Sigmoid colon (tissue), 7 donors: Measurements from ENCODE around the gene MCRS1. TPM values are rescaled to one million over a fixed set of nuclear protein-coding genes. Genes with fewer than 3 reads are reported as not detected.
"Not testable (repeated sequence)": the region's sequence is repeated elsewhere in the genome, so short reads cannot be mapped to it uniquely, and the experiment has no call there.

Experiments
- DNase-seq: peaks from one replicate; pipeline ENCODE4 v3.0.0-alpha.2; 2019
- H3K27ac ChIP-seq, 4 donors: fragments of 200-600 bp; sonication (generic); one replicate each; pipeline ENCODE4 v1.5.1; 2016 to 2019; ENCODE audit warnings: mild to moderate bottlenecking in 1 of 4
- H3K27me3 ChIP-seq, 3 donors: fragments of 200-600 bp; sonication (generic); one replicate each; pipeline ENCODE4 v1.5.1; 2019; ENCODE audit warnings: mild to moderate bottlenecking in 1 of 3
- H3K36me3 ChIP-seq, 4 donors: fragments of 200-600 bp; sonication (generic); one replicate each; pipeline ENCODE4 v1.5.1; 2016 to 2019
- H3K4me1 ChIP-seq, 4 donors: fragments of 200-600 bp; sonication (generic); one replicate each; pipeline ENCODE4 v1.5.1; 2017 to 2019
- H3K4me3 ChIP-seq, 4 donors: fragments of 200-600 bp; sonication (generic); one replicate each; pipeline ENCODE4 v1.5.1; 2017 to 2019; ENCODE audit warnings: mild to moderate bottlenecking in 2 of 4, moderate library complexity in 1 of 4
- H3K9me3 ChIP-seq, 4 donors: fragments of 200-600 bp in 3 of 4; sonication (generic) in 3 of 4; one replicate each; pipeline versions ENCODE4 v1.5.1 to v1.6.1; 2013 to 2019
- EP300 ChIP-seq, 4 donors: sonication (generic); formaldehyde crosslinking; IDR thresholded peaks; one replicate each; pipeline ENCODE4 v1.6.1; 2017; ENCODE audit warnings: antibody characterized with exemption in 4 of 4
- POLR2A ChIP-seq, 2 donors: fragments of 450-650 bp; IDR thresholded peaks; one replicate each; pipeline ENCODE4 v1.6.1; 2016; ENCODE audit warnings: antibody characterized with exemption in 2 of 2, mild to moderate bottlenecking in 2 of 2, moderate library complexity in 2 of 2
- POLR2AphosphoS5 ChIP-seq, 4 donors: sonication (generic); formaldehyde crosslinking; IDR thresholded peaks; one replicate each; pipeline ENCODE4 v1.6.1; 2017; ENCODE audit warnings: antibody characterized with exemption in 4 of 4
- WGBS, 2 donors: extraction: QIAGEN DNeasy Blood & Tissue Kit; methylation state at CpG; one replicate each; pipeline ENCODE4 v1.1.7; 2013; 5-methylcytosine and 5-hydroxymethylcytosine counted together
- intact Hi-C: fragments of 100-400 bp; cut with DNase I; formaldehyde crosslinking; loops from one replicate; pipeline ENCODE4 v1.15.1; 2023
- polyA plus RNA-seq, 3 donors: library from polyadenylated mRNA; stranded (reverse); fragments of 200-250 nt; gene quantifications; one replicate each; pipeline ENCODE4 v1.2.3, GENCODE V29; 2013
- small RNA-seq, 3 donors: library from RNA; depleted of rRNA; stranded (forward); fragments of <200 nt; gene quantifications; one replicate each; pipeline ENCODE3, GENCODE V24; 2016
- total RNA-seq, 4 donors: library from RNA; depleted of rRNA; stranded (reverse); fragments of >200 nt; gene quantifications; one replicate each; pipeline ENCODE4 v1.1.0, GENCODE V29; 2016
- TF ChIP-seq, protein P1 (sequence below), 4 experiments: fragments of 450-650 bp in 3 of 4; fragments of 200-600 bp in 1 of 4; IDR thresholded peaks; one replicate each; pipeline ENCODE4 v1.5.1; 2016 to 2019; ENCODE audit warnings: antibody characterized with exemption in 4 of 4, mild to moderate bottlenecking in 3 of 4, moderate library complexity in 2 of 4
- donor health status: healthy with polysubstance abuse.
- donor health status: Bipolar disorder and iron deficiency.
- donor health status: healthy.

Gene MCRS1
- total and polyA plus RNA-seq, 7 donors = 33.6 to 61.0 (median 47.8) TPM

GRCh38 chr12:49511410-49511809 is 56.5 kb downstream of the MCRS1 start:
- no peak overlapping the region for H3K4me3 ChIP-seq
- no peaks in the 10 kb centered on the region for H3K36me3 ChIP-seq
- H3K9me3 ChIP-seq = no peaks in the 10 kb centered on the region
- intact Hi-C loops = loop anchor here (5.0 kb wide), 1 partner anchor 224 kb away; no protein-coding TSS in a partner anchor
- DNase-seq = no peak
- H3K4me1 ChIP-seq = peaks cover 0 to 4% (median 0%) of the 10 kb centered on the region in 4 donors
- H3K27me3 ChIP-seq = no peaks in the 10 kb centered on the region
- TF ChIP-seq, protein P1, sequence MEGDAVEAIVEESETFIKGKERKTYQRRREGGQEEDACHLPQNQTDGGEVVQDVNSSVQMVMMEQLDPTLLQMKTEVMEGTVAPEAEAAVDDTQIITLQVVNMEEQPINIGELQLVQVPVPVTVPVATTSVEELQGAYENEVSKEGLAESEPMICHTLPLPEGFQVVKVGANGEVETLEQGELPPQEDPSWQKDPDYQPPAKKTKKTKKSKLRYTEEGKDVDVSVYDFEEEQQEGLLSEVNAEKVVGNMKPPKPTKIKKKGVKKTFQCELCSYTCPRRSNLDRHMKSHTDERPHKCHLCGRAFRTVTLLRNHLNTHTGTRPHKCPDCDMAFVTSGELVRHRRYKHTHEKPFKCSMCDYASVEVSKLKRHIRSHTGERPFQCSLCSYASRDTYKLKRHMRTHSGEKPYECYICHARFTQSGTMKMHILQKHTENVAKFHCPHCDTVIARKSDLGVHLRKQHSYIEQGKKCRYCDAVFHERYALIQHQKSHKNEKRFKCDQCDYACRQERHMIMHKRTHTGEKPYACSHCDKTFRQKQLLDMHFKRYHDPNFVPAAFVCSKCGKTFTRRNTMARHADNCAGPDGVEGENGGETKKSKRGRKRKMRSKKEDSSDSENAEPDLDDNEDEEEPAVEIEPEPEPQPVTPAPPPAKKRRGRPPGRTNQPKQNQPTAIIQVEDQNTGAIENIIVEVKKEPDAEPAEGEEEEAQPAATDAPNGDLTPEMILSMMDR (IDR thresholded peaks at IDR 0.05) = no peak
- TF ChIP-seq POLR2A (IDR thresholded peaks at IDR 0.05) = no peak
- no peak for TF ChIP-seq EP300 (IDR thresholded peaks at IDR 0.05)
- no peak for TF ChIP-seq POLR2AphosphoS5 (IDR thresholded peaks at IDR 0.05)
- no peak overlapping the region for H3K27ac ChIP-seq

GRCh38 chr12:49509681-49510080 is 58.3 kb downstream of the MCRS1 start:
- intact Hi-C loops = loop anchor here (5.0 kb wide), 1 partner anchor 222 kb away; no protein-coding TSS in a partner anchor

More at GRCh38 chr12:49509681-49510080, 58.3 kb downstream of the MCRS1 start:
- not testable (repeated sequence) for H3K4me3 ChIP-seq, H3K36me3 ChIP-seq, H3K9me3 ChIP-seq, H3K27me3 ChIP-seq, H3K27ac ChIP-seq, H3K4me1 ChIP-seq, DNase-seq
- 93 to 95% methylated on average over 8 of the region's 8 CpGs for WGBS, 2 donors

Small RNA genes lying within 50 kb of the gene (small RNA-seq; reads per million reads assigned to genes)
- gene POLR2KP1 (0 reads per million in 3 donors), gene RNU6-834P (0 reads per million in 3 donors)

Other genes with a start within 250 kb of the MCRS1 start
- gene TROAP, start 244.9 kb downstream of the MCRS1 start, total RNA-seq = under 1 TPM in 1 of 4 donors, not detected in 3; 0.36 TPM
- 10 to 100 TPM in 1 of 3 donors, 1 to 10 TPM in 2; 4.8 to 25.7 (median 5.1) TPM for gene TROAP, start 244.9 kb downstream of the MCRS1 start, polyA plus RNA-seq
- gene C1QL4, start 231.0 kb downstream of the MCRS1 start, total RNA-seq = not detected
- gene C1QL4, start 231.0 kb downstream of the MCRS1 start, polyA plus RNA-seq = under 1 TPM in 1 of 3 donors, not detected in 2; 0.03 TPM
- under 1 TPM in 3 of 4 donors, not detected in 1; under 0.01 to 0.28 (median 0.16) TPM for gene DNAJC22, start 221.3 kb downstream of the MCRS1 start, total RNA-seq
- 10 to 100 TPM in 1 of 3 donors, 1 to 10 TPM in 2; 4.6 to 12.8 (median 7.8) TPM for gene DNAJC22, start 221.3 kb downstream of the MCRS1 start, polyA plus RNA-seq
- 10 to 100 TPM; 10.3 to 32.1 (median 13.4) TPM for gene SPATS2, start 200.7 kb downstream of the MCRS1 start, total RNA-seq
- 10 to 100 TPM in 2 of 3 donors, 1 to 10 TPM in 1; 6.9 to 13.8 (median 11.0) TPM for gene SPATS2, start 200.7 kb downstream of the MCRS1 start, polyA plus RNA-seq
- gene KCNH3, start 29.1 kb downstream of the MCRS1 start, total RNA-seq = under 1 TPM in 2 of 4 donors, not detected in 2; 0.14 to 0.83 TPM
- under 1 TPM in 1 of 3 donors, not detected in 2; 0.36 TPM for gene KCNH3, start 29.1 kb downstream of the MCRS1 start, polyA plus RNA-seq
- under 1 TPM in 2 of 4 donors, not detected in 2; 0.16 to 0.54 TPM for gene FAM186B, start 37.5 kb upstream of the MCRS1 start, total RNA-seq
- under 1 TPM in 1 of 3 donors, not detected in 2; 0.22 TPM for gene FAM186B, start 37.5 kb upstream of the MCRS1 start, polyA plus RNA-seq
- 10 to 100 TPM; 13.3 to 27.5 (median 21.0) TPM for gene PRPF40B, start 55.4 kb upstream of the MCRS1 start, total RNA-seq
- 10 to 100 TPM in 1 of 3 donors, 1 to 10 TPM in 2; 1.4 to 11.3 (median 3.6) TPM for gene PRPF40B, start 55.4 kb upstream of the MCRS1 start, polyA plus RNA-seq
- gene FMNL3, start 139.3 kb upstream of the MCRS1 start, total RNA-seq = 10 to 100 TPM in 2 of 4 donors, 1 to 10 TPM in 2; 9.4 to 12.2 (median 11.0) TPM
- gene FMNL3, start 139.3 kb upstream of the MCRS1 start, polyA plus RNA-seq = 10 to 100 TPM in 1 of 3 donors, 1 to 10 TPM in 2; 1.8 to 10.8 (median 2.4) TPM
- 100 to 1,000 TPM; 191 to 248 (median 224) TPM for gene TMBIM6, start 173.4 kb upstream of the MCRS1 start, total RNA-seq
- gene TMBIM6, start 173.4 kb upstream of the MCRS1 start, polyA plus RNA-seq = 100 to 1,000 TPM in 2 of 3 donors, 10 to 100 TPM in 1; 93.7 to 384 (median 135) TPM